GM18861 (cell line): ENCODE measurements around the gene MOSPD3.

Experiments
- ATAC-seq: cut with Tn5 transposase; IDR thresholded peaks from one replicate; pipeline ENCODE4 v1.9.1; 2021; ENCODE audit not compliant: unreplicated experiment

MOSPD3 gene

DNA sequence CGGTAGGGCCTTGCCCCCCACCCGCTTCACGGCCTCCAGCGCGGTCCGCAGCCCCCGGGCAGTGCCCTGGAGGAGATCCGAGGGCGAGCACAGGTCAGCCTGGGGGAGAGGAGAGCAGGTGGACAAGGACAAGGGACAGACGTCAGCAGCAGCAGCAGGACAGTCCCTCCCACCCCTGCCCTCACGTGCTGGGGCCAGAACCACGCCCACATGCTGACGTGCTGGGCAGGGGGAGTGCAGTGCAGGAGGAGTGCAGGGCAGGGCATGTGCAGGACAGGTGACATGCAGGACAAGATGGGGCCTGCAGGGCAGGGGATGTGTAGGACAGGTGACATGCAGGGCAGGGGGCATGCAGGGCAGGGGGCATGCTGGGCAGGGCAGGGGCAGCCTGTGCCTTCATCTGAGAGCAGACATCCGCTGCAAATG lies 37.1 kb upstream of the MOSPD3 start:
- no peak for ATAC-seq

DNA sequence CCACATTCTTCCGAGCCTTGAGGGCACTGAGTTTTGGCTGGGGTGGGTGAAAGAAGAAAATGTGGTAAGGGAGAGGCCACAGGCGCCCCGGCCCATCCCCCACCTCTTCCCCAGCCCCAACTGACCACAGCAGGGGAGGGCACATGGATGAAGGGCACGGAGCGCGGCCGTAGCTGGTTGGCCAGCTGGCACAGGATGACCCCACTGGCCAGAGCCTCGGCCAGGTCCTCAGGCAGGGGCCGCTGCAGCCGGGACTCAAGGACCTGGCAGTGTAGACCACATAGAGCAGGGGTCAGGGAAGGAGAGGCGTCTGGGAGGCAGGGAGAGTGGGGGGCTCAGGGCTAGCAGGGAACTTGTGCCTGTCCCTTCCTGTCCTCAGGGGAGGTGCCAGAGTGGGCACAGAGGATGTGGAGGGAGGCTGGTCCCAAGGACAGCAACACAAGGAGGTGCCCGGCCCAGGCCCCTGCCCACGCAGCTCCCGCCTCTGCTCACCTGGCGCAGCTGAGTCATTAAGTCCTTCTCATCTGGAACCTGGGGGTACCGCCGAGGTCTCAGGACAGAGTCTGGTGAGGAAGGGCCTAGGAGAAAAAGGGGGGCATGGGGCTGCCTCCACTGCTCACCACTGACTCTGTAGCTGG lies 36.5 kb upstream of the MOSPD3 start:
- no peak for ATAC-seq

DNA sequence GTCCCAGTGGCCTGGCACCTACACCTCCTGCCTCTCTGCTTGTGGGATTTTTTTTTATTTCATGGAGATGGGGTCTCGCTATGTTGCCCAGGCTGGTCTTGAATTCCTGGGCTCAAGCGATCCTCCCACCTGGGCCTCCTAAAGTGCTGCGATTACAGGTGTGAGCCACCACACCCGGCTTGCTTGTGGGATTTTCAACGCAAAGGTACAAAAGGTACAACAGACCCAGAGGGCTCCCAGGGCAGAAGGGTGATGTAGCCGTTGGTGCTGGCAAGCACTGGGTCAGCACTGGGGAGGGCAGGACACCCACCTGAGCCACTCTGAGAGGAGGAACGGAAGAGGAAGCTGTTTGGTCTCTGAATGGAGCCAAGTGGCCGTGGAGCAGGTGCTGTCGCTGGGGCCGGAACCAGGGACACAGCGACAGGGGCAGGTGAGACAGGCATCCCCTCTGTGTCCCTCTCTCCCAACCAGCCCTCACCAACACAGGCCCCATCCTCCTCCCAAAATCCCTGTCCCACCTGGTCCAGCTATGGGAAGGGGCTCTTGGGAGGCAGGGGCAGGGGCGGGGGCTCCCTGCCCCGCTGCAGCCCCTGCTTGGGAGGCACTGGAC lies 35.9 kb upstream of the MOSPD3 start:
- no peak for ATAC-seq

GRCh38 chr7:100577103-100577502 lies 35.2 kb upstream of the MOSPD3 start:
- ATAC-seq = no peak

GRCh38 chr7:100577507-100577906 lies 34.8 kb upstream of the MOSPD3 start:
- no peak for ATAC-seq

- ATAC-seq = no peak
These were observed 33.8 kb upstream of the MOSPD3 start for GRCh38 chr7:100578246-100579183.

DNA sequence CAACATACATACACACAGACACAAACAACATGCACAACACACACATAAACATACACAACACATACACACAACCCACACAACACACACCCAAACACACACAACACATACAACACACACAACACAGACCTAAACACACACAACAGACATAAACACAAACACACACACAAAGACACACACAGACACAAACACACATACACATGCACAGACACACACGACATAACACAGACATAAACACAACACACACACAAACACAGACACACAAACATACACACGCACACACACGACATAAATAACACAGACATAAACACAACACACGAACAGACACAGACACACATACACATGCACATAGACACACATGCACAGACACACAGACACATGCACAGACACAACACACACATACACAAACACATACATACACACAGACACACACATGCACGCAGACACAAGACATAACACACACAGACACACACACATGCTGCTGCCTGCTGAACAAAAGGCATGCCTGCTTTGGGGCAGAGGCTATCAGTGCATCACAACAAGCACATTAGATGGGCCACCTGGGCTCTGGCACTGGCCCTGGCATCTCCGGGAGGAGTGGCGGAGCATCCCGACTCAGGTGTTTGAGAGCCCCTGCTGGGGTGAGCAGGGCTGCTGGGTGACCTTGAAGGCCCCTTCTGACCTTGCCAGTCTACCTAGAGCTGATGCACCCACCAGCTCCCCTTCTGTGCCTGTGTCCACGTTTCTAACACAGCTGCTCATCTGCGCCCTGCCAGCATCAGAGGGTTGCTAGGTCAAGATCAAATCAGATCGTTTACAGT lies 31.7 kb upstream of the MOSPD3 start:
- ATAC-seq = no peak

GRCh38 chr7:100582041-100582579 lies 30.2 kb upstream of the MOSPD3 start:
- ATAC-seq = no peak

DNA sequence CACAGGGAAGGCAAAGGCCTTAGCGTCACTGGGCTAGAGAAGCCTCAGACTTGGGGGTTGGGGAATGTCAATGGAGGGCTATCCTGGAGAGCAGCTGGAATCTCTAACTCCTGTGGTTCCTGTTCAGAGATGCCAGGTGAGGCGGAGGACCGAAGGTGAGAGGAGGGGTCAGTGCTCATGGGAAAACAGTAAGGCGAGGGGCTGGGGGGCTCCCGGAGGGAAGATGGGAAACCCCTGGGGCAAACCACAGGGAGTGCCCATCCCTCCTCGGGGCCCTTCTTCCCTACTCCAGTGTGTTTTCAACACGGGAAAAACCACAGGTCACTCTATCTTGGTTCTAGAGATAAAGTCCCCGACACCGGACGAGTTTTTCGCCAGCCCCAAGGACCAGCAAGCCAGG lies 29.7 kb upstream of the MOSPD3 start:
- no peak for ATAC-seq

DNA sequence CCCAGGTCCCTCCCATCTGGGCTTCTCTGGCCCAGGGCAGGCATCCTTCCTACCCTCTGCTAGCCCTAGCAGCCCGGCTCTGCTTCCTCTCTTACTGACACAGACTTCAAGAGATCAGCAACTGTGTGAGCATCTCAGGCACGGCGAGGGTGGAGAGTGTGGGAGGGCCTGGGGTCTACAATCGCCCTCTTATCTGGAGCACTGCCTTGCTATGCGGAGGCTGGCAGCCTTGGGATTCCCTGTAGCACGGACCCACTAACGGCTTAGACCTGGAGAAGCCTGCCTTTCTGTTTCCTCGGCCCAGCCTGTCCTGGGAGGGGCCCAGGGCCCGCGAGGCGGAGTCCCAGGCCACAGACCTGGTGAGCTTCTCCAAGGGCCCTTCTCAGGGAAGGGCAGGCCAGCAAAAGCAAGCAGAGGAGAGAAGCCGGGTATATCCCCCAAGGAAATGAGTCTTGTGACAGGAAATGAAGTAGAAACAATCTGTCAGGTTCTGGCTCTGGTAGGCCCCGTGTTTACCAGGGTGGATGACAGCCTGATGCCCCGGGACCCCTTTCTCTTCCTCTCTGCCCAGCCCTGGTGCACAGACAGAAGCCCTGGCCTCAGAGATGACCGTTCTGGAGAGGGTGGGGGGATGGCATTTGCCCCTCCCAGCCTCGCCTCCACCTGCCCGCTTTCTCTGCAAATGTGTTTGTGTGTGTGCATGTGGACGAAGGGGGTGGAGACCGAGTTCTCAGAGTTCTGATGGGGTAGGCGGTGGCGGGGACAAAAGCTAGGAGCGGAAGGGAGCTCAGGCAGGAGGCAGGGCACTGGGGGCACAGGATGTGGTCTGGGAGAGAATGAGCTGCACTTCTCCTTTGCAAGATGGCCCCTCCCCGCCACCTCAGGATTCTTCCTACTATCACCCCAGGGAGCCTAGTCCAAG lies 28.9 kb upstream of the MOSPD3 start:
- ATAC-seq = no peak

DNA sequence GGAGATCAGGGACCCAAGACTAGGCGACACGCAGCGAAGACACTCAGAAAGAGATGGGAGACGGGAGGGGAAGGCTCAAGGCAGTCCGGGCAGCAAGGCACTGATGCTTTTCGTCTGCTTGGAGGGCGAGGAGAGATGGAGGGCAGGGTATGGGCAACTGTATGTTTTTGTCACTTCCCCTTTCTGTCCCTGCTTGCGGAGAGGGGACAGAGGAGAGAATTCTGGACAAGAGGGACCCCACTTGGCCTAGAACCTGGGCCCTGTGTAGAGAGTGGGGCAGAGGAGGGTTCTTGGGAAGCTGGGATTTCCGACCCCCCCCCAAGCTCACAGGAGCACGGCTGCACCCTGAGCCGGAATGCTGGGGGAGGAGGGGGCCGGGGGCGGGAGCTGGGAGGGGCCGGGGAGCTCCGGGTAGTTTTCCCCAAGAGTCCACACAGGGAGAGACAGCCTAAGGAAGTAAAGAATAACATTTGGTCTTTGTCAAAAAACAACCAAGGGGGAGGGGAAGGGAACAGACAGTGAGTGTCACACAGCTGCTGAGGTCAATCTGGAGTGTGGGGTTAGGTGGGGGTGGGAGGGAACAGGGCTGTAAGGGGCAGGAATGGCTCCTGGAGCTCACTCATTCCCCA lies 28.2 kb upstream of the MOSPD3 start:
- no peak for ATAC-seq

- no peak for ATAC-seq
These were observed 27.4 kb upstream of the MOSPD3 start for GRCh38 chr7:100584683-100585510.

DNA sequence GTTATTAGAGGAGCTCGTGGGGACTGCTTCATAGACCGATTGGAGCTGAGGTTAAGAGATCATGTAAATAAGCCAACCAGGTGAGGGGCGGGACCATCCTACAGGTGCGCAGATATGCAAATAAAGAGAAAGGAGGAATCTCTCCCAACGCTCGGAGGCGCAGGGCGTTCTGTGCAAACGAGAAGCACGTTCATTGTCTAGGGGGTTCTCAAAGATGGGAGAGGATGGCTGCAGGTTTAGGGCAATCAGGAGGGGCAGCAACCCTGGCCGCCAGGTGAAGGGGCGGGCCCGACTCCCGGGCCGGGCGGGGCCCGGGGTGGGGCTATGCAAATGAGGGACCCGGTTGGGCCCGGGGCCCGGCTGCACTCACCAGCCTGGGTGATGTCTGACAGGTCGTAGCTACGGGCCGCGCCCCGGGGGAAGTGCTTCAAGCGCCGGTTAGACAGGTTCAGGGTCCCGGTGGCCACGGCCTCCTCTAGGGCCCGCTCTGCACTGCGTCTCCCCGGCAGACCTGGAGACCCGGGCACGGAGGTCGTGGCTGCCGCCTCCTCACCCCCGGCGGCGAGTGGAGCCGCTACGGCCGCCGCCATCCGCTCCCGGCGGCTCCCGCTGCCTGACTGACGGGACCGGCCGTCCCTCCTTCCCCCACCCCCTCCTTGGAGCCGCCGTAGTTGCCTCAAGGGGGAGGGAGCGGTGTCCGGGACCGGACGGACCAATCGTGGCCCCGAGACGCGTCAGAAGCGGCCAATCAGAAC lies 26.7 kb upstream of the MOSPD3 start, which contains the start of gene LRCH4:
Gene LRCH4 (minus strand): TSS at position 619 of the 755 bp plus-strand sequence. CDS start 29 bp downstream, at position 590.
- ATAC-seq = peak; percentile 14

- peak; percentile 79 for ATAC-seq
These were observed 25.9 kb upstream of the MOSPD3 start, which contains the start of gene FBXO24 for GRCh38 chr7:100586266-100587025. Gene FBXO24 (plus strand): TSS chr7:100586328. CDS start chr7:100586626, 298 bp downstream.

- no peak for ATAC-seq
These were observed 23.9 kb upstream of the MOSPD3 start for GRCh38 chr7:100588438-100588837.

DNA sequence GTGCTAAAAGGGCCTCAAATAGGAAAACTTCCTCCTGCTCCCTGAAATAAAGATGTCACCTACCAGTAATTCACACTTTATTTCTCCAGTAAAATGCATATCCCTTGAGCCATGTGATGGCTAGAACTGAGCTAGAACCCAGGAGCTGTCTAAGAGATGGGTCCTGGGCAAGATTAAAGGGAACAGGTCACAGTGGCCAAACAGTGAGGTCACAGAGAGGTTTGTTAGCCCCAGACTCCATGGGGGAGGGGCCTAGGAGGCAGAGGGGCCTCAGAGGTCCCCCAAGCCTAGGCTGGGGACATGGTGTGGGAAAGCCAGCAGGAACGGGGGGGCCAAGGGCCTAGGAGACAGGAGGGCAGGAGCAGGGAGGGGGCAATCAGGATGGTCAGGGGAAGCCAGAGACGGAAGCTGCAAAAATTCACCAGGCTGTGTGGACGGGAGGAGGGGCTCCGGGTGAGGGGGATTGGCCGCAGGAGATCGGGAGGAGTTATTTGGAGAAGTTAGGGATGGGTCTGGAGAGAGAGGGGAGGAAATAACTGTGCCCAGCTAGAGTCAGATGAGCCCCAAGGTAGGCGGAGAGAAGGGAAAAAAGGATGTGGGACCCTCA lies 22.9 kb upstream of the MOSPD3 start:
- ATAC-seq = no peak
